Ecto neural progenitor cell (in vitro differentiated cells): Measurements from ENCODE around the gene HYAL3.
"Not testable (repeated sequence)": the region's sequence is repeated elsewhere in the genome, so short reads cannot be mapped to it uniquely, and the experiment has no call there.

ENCODE experiments used
- DNase-seq: peaks from one replicate; pipeline ENCODE4 v3.0.0-alpha.2; 2018; ENCODE audit warnings: low spot score

Gene HYAL3

GRCh38 chr3:50290161-50290641 is 9.0 kb downstream of the HYAL3 start:
- DNase-seq: peak; percentile 44

GRCh38 chr3:50289130-50289529 is 10.1 kb downstream of the HYAL3 start:
- DNase-seq: no peak

- peak; percentile 18 for DNase-seq
Measured at GRCh38 chr3:50288387-50289007, 10.7 kb downstream of the HYAL3 start.

- DNase-seq: peak; percentile 23
Measured at GRCh38 chr3:50287262-50287661, 11.9 kb downstream of the HYAL3 start.

GRCh38 chr3:50286322-50287227 is 12.6 kb downstream of the HYAL3 start:
- peak; percentile 29 for DNase-seq

- DNase-seq: not testable (repeated sequence)
Measured at GRCh38 chr3:50284121-50284520, 15.1 kb downstream of the HYAL3 start.

GRCh38 chr3:50279255-50280016 is 19.8 kb downstream of the HYAL3 start:
- no peak for DNase-seq

GRCh38 chr3:50278880-50279224 is 20.4 kb downstream of the HYAL3 start, which contains the start of gene LSMEM2:
LSMEM2 (plus strand) TSS chr3:50279087; CDS start chr3:50279114, 27 bp downstream.
- DNase-seq: no peak

GRCh38 chr3:50278123-50278879 is 20.9 kb downstream of the HYAL3 start:
- DNase-seq: no peak

GRCh38 chr3:50276762-50277101 is 22.5 kb downstream of the HYAL3 start:
- no peak for DNase-seq

GRCh38 chr3:50275996-50276761 is 23.0 kb downstream of the HYAL3 start:
- DNase-seq: no peak

GRCh38 chr3:50275141-50275995 is 23.8 kb downstream of the HYAL3 start:
- DNase-seq: no peak

- DNase-seq: peak; percentile 84
Measured at GRCh38 chr3:50274371-50275104, 24.7 kb downstream of the HYAL3 start.

- DNase-seq: no peak
Measured at GRCh38 chr3:50273689-50274065, 25.5 kb downstream of the HYAL3 start.

- DNase-seq: peak; percentile 94
Measured at GRCh38 chr3:50272911-50273688, 26.1 kb downstream of the HYAL3 start.

- DNase-seq: not testable (repeated sequence)
Measured at GRCh38 chr3:50272538-50272910, 26.7 kb downstream of the HYAL3 start.

- no peak for DNase-seq
Measured at GRCh38 chr3:50271314-50271936, 27.8 kb downstream of the HYAL3 start.
